Glomerular endothelial cell (primary cell): Measurements from ENCODE around the gene GAN. TPM values are rescaled to one million over a fixed set of nuclear protein-coding genes. Genes with fewer than 3 reads are reported as not detected.
A peak's percentile ranks its signal among the peaks of the same experiment; 100 is the strongest.
"Not testable (repeated sequence)": the region's sequence is repeated elsewhere in the genome, so short reads cannot be mapped to it uniquely, and the experiment has no call there.

ENCODE experiments used
- DNase-seq: peaks from one replicate; pipeline ENCODE4 v3.0.0-alpha.2; 2011; ENCODE audit warnings: low read depth, low spot score; ENCODE audit errors: extremely low read depth
- total RNA-seq: library from RNA; depleted of rRNA; stranded (reverse); fragments of >200 nt; gene quantifications from 2 replicates; pipeline ENCODE4 v1.2.3, GENCODE V29; 2015

Gene GAN
- total RNA-seq, 1 donor from 2014 or later = 8.1 TPM

GRCh38 chr16:81394966-81395655, 80.3 kb downstream of the GAN start:
- DNase-seq = no peak

- DNase-seq = no peak
Observed at GRCh38 chr16:81397058-81397878, 82.5 kb downstream of the GAN start.

GRCh38 chr16:81397879-81398520, 83.2 kb downstream of the GAN start:
- no peak for DNase-seq

DNA sequence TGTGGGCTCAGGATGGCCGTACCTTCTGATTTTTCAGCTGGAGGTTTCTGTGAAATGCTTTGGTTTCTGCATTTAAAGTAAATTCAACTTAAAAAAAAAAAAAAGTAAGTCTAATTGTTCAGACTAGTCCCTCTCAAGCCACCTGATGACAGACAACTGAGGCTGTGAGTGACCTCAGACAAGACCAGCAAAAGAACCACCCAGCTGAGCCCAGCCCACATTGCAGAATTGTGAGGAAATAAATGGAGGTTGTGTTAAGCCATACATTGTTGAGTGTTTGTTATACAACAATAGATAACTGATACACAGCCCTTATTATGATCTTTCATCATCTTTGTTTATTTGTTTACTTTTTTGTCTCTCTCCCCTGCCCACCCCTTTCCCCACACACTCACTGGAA, 85.1 kb downstream of the GAN start:
- no peak for DNase-seq

- DNase-seq = no peak
Observed at GRCh38 chr16:81401035-81401950, 86.5 kb downstream of the GAN start.

- DNase-seq = no peak
Observed at GRCh38 chr16:81403208-81403600, 88.4 kb downstream of the GAN start.

DNA sequence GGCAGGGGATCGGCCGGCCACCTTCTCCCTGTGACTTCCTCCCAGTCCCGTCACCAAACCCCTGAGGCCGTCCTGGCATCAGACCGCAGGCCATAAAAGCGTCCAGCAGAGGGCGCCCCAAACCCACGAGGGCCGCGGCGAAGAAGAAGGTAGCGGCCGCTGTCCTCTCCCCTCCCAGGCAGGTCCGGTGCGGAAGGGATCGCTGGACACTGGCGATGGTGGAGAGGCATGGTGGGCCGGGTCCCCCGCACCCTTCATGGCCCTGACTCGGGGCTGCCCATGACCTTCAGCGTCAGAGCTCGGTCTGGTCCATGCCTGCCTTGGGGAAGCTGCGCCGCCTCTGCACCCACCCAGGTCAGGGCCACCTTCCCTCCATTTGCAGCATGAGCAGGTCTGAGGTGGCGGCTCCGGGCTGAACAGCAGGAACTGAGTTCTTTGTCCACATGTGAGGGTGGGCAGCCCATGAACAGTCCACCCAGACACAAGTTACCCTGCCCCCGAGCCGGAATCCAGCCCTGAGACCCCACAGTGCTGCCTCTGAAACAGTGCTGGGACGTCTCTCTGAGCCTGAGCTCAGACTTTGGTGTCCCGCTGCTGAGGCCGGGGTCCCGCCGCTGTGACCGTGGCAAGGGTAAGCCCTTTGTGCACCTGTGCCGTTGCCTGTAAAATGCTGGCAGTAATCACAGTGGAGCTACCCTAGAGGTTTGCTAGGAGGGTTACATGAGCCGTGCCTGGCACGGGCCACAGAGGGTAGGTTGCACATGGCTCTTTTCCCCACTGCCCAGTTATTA, 89.0 kb downstream of the GAN start:
- DNase-seq = no peak

GRCh38 chr16:81405002-81405401, 90.2 kb downstream of the GAN start:
- not testable (repeated sequence) for DNase-seq

DNA sequence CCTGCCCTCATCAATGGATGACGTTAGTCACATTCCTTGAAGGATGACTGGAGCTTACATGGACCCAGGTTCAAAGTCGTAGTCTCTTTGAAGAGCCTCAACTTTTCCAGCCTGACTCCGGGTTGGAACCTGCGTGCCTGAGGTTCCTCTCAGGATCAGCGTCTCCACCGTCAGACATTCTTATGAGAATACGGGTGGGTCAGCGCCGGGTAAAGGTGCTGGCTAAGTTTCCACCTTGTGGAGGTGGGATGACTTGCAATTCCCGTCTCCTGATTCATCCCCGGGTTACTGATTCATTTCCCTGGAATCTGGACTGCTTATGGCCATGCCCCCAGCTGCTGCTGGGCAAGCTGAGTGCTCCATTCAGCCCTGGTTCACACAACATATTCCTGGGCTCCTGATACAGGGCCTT, 90.9 kb downstream of the GAN start:
- DNase-seq = peak; percentile 94

- no peak for DNase-seq
Observed at GRCh38 chr16:81408409-81408950, 93.7 kb downstream of the GAN start.

- no peak for DNase-seq
Observed at GRCh38 chr16:81409016-81409556, 94.3 kb downstream of the GAN start.

GRCh38 chr16:81410643-81411293, 96.0 kb downstream of the GAN start:
- no peak for DNase-seq

- no peak for DNase-seq
Observed at GRCh38 chr16:81413245-81413990, 98.7 kb downstream of the GAN start.

DNA sequence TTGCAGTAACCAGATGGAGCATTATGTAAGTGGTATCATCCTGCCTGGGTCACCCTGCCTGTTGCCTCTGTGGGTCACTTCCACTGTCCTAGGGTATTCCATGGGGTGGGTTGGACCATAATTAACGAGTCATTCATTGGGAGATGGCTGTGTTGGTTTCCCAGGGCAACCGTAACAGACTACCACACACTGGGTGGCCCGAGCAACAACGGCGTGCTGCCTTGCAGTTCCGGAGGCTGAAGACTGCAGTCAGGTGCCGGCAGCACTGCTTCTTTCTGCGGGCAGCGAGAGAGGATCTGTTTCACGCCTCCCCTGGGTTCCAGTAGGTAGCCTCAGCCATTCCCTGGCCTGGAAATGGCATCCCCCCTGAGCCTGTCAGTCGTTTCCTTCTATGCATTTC, 101.0 kb downstream of the GAN start:
- DNase-seq = no peak

- no peak for DNase-seq
Observed at GRCh38 chr16:81416749-81417148, 102.0 kb downstream of the GAN start.

- no peak for DNase-seq
Observed at GRCh38 chr16:81417210-81417609, 102.4 kb downstream of the GAN start.

DNA sequence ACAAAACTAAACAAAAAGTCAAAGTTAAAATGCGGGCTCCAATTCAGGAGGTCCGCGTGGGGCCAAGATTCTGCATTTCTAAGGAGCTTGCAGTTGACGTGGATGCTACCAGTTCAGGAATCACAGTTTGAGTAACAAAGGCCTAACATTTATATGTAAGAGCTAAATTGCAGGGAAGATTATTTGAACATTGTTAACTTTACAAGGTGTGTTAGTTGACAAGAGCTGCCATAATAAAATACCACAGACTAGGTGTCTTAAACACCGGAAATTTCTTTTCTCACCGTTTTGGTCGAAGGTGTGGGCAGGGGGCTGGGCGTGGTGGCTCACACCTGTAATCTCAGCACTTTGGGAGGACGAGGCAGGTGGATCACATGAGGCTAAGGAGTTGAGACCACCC, 105.0 kb downstream of the GAN start:
- DNase-seq = no peak

GRCh38 chr16:81421126-81421525, 106.4 kb downstream of the GAN start:
- no peak for DNase-seq
